Measurements from ENCODE around the gene HEATR5A.

DNA sequence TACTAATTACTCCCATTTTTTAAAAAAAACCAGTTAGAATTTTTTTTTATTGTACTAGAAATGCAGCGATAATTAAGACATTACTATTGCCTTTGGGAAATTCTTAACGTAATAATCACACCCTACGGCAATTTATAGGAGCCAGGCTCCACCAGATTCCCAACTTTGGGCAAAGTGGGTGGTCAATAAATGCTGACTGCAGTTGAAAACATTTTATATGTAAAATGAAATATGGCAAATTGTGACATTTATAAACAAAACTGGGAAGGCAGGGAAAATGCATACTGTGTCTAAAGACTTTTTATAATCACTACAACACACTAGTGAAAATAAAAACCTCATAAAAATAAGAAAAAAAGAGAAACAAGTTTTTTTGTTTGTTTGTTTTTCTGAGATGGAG, 119.5 kb downstream of the HEATR5A start:
- TF ChIP-seq, protein P1, sequence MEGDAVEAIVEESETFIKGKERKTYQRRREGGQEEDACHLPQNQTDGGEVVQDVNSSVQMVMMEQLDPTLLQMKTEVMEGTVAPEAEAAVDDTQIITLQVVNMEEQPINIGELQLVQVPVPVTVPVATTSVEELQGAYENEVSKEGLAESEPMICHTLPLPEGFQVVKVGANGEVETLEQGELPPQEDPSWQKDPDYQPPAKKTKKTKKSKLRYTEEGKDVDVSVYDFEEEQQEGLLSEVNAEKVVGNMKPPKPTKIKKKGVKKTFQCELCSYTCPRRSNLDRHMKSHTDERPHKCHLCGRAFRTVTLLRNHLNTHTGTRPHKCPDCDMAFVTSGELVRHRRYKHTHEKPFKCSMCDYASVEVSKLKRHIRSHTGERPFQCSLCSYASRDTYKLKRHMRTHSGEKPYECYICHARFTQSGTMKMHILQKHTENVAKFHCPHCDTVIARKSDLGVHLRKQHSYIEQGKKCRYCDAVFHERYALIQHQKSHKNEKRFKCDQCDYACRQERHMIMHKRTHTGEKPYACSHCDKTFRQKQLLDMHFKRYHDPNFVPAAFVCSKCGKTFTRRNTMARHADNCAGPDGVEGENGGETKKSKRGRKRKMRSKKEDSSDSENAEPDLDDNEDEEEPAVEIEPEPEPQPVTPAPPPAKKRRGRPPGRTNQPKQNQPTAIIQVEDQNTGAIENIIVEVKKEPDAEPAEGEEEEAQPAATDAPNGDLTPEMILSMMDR (IDR thresholded peaks at IDR 0.05), result no peak
- TF ChIP-seq POLR2A (IDR thresholded peaks at IDR 0.05), result no peak

All from right lobe of liver (tissue), 4 donors.